DOHH2 (cell line): ENCODE results near the gene LYPD6B.

Experiments used
- H3F3A ChIP-seq: fragments of 200-600 bp; sonication (generic), shearing (Covaris generic); 2 replicates; pipeline ENCODE4 v1.6.0; 2016; ENCODE audit warnings: antibody characterized with exemption, mild to moderate bottlenecking; ENCODE audit not compliant: control insufficient read depth, insufficient read depth
- H3K27ac ChIP-seq: fragments of 200-600 bp; sonication (generic); 2 replicates; pipeline ENCODE4 v1.5.1; 2014; ENCODE audit warnings: low read depth, mild to moderate bottlenecking, low read length, moderate library complexity
- H3K27me3 ChIP-seq: fragments of 200-600 bp; sonication (generic); 2 replicates; pipeline ENCODE4 v1.6.1; 2014; ENCODE audit warnings: mild to moderate bottlenecking, low read length, mixed read lengths; ENCODE audit not compliant: control insufficient read depth
- H3K36me3 ChIP-seq: fragments of 200-600 bp; sonication (generic); 2 replicates; pipeline ENCODE4 v1.6.1; 2014; ENCODE audit warnings: mild to moderate bottlenecking, low read length, moderate library complexity, mixed read lengths; ENCODE audit not compliant: control insufficient read depth
- H3K4me1 ChIP-seq: fragments of 200-600 bp; sonication (generic); 2 replicates; pipeline ENCODE4 v1.6.1; 2014; ENCODE audit warnings: mild to moderate bottlenecking, low read length, mixed read lengths; ENCODE audit not compliant: control insufficient read depth
- H3K4me2 ChIP-seq: fragments of 200-600 bp; sonication (generic); 2 replicates; pipeline ENCODE4 v1.6.0; 2014; ENCODE audit warnings: mild to moderate bottlenecking, low read length, moderate library complexity
- H3K4me3 ChIP-seq: fragments of 200-600 bp; sonication (generic); 2 replicates; pipeline ENCODE4 v1.5.1; 2014; ENCODE audit warnings: mild to moderate bottlenecking, low read length, mixed read lengths
- H3K79me2 ChIP-seq: fragments of 200-600 bp; sonication (generic); 2 replicates; pipeline ENCODE4 v1.6.1; 2014; ENCODE audit warnings: mild to moderate bottlenecking, low read length, mixed read lengths; ENCODE audit not compliant: control insufficient read depth
- H3K9me2 ChIP-seq: fragments of 200-600 bp; sonication (generic); replicated peaks from 2 replicates; pipeline ENCODE4 v1.6.1; 2014; ENCODE audit warnings: mild to moderate bottlenecking, low read length, mixed read lengths; ENCODE audit not compliant: control insufficient read depth
- H3K9me3 ChIP-seq: fragments of 200-600 bp; sonication (generic); 2 replicates; pipeline ENCODE4 v1.6.1; 2014; ENCODE audit warnings: antibody characterized with exemption, low read length, mixed read lengths; ENCODE audit not compliant: control insufficient read depth, insufficient read depth
- H4K20me1 ChIP-seq: fragments of 200-600 bp; sonication (generic); 2 replicates; pipeline ENCODE4 v1.6.0; 2014; ENCODE audit warnings: low read depth, mild to moderate bottlenecking, antibody characterized with exemption, low read length, moderate library complexity; ENCODE audit not compliant: control insufficient read depth, insufficient read depth
- EZH2phosphoT487 ChIP-seq: fragments of 200-600 bp; sonication (generic); IDR thresholded peaks from 2 replicates; pipeline ENCODE4 v1.6.1; 2017; ENCODE audit warnings: borderline replicate concordance, mild to moderate bottlenecking, antibody characterized with exemption, low read length, moderate library complexity, mixed read lengths
- TF ChIP-seq, protein P1 (sequence below): fragments of 200-600 bp; sonication (generic); IDR thresholded peaks from one replicate; pipeline ENCODE4 v1.5.1; 2014; ENCODE audit warnings: antibody characterized with exemption, mild to moderate bottlenecking, low read depth, low read length; ENCODE audit not compliant: poor library complexity, severe bottlenecking

The LYPD6B gene

DNA sequence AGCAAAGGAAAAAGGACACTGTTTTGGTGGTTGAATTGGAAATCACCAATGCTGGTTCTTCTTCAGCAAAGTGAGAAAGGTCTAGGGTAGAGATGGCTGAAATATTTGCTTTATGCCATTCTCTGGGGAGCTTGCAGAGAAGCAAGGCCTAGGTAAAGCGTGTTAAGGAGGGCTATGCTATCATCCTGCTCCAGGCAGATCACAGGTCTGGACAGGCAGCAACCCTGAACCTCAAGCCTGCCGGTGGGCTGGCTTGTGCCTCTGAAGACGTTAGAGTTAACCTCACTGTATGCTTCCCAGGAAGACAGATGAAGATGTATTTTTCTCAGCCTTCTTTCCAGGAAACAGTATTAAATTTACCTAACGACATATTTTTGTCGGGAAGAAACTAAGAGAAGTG, 153.4 kb downstream of the LYPD6B start:
- peaks cover 22% of the 10 kb centered on the region for H3K4me1 ChIP-seq
- no peaks in the 10 kb centered on the region for H3K27me3 ChIP-seq
- TF ChIP-seq EZH2phosphoT487, result no peak
- TF ChIP-seq, protein P1, sequence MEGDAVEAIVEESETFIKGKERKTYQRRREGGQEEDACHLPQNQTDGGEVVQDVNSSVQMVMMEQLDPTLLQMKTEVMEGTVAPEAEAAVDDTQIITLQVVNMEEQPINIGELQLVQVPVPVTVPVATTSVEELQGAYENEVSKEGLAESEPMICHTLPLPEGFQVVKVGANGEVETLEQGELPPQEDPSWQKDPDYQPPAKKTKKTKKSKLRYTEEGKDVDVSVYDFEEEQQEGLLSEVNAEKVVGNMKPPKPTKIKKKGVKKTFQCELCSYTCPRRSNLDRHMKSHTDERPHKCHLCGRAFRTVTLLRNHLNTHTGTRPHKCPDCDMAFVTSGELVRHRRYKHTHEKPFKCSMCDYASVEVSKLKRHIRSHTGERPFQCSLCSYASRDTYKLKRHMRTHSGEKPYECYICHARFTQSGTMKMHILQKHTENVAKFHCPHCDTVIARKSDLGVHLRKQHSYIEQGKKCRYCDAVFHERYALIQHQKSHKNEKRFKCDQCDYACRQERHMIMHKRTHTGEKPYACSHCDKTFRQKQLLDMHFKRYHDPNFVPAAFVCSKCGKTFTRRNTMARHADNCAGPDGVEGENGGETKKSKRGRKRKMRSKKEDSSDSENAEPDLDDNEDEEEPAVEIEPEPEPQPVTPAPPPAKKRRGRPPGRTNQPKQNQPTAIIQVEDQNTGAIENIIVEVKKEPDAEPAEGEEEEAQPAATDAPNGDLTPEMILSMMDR, result no peak
- H3K9me2 ChIP-seq, result no peaks in the 10 kb centered on the region
- H3F3A ChIP-seq, result no peaks in the 10 kb centered on the region
- H4K20me1 ChIP-seq, result no peaks in the 10 kb centered on the region
- 0 out of 2 replicates have a peak, but pooled peaks cover 3% of the 10 kb centered on the region for H3K36me3 ChIP-seq
- H3K4me3 ChIP-seq, result no peak overlapping the region
- no peak overlapping the region for H3K4me2 ChIP-seq
- no peaks in the 10 kb centered on the region for H3K79me2 ChIP-seq
- H3K9me3 ChIP-seq, result no peaks in the 10 kb centered on the region
- H3K27ac ChIP-seq, result no peak overlapping the region

DNA sequence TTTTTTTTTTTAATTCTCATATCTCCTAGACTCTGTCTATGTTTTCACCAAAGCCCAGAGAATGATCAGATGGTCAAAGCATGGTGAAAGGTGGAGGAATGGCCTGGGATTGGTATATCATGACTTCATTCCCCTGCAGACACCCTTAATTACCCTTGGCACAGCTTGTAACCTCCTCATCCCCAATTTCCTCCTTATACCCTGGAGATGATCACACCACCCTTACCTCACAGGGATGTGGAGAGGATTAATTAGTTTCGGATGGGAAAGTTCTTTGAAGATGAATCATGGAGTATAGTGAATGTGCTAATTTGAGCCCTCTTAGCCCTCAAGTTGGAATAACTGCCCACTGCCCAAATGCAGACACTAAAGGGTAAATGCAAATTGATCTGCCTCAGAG, 153.9 kb downstream of the LYPD6B start:
- TF ChIP-seq, protein P1, result no peak
- no peak for TF ChIP-seq EZH2phosphoT487
- no peaks in the 10 kb centered on the region for H3K9me2 ChIP-seq

DNA sequence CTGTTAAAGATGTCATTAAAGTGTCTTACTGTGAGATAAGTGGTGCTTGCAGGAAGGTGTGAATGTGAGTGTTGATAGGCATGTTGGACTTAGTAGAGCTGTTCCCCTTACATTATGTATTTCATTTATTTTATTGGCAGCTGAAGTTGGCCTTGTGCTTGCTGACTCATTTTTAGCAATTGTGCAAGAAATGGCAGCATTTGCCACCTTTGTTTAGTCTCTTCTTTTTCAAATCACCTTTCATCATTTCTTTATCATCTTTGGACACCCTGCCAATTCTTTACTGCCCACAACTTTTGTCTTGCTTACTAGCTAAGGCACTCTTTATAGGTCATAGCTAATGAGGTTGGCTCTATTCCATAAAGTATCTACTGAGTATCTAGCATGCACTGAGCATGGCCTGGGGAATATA, 161.6 kb downstream of the LYPD6B start:
- Histone ChIP-seq H3K27me3 (no peaks in the 10 kb centered on the region), H3K9me2 (no peaks in the 10 kb centered on the region), H3K4me1 (peaks cover 7% of the 10 kb centered on the region), H4K20me1 (no peaks in the 10 kb centered on the region), H3K27ac (no peak overlapping the region), H3K79me2 (no peaks in the 10 kb centered on the region), H3K9me3 (no peaks in the 10 kb centered on the region), H3K4me3 (no peak overlapping the region), H3K36me3 (peaks cover 1% of the 10 kb centered on the region), H3F3A (no peaks in the 10 kb centered on the region), H3K4me2 (no peak overlapping the region)
- TF ChIP-seq EZH2phosphoT487, result no peak
- TF ChIP-seq, protein P1, result no peak

More for the DNA sequence above, 153.9 kb downstream of the LYPD6B start:
- H3K36me3 ChIP-seq, result 0 out of 2 replicates have a peak, but pooled peaks cover 3% of the 10 kb centered on the region
- no peak overlapping the region for H3K4me2 ChIP-seq
- H3K4me1 ChIP-seq, result peaks cover 17% of the 10 kb centered on the region
- H3K9me3 ChIP-seq, result no peaks in the 10 kb centered on the region
- no peaks in the 10 kb centered on the region for H3F3A ChIP-seq
- no peaks in the 10 kb centered on the region for H3K79me2 ChIP-seq
- no peaks in the 10 kb centered on the region for H3K27me3 ChIP-seq
- H4K20me1 ChIP-seq, result no peaks in the 10 kb centered on the region
- no peak overlapping the region for H3K4me3 ChIP-seq
- H3K27ac ChIP-seq, result no peak overlapping the region

DNA sequence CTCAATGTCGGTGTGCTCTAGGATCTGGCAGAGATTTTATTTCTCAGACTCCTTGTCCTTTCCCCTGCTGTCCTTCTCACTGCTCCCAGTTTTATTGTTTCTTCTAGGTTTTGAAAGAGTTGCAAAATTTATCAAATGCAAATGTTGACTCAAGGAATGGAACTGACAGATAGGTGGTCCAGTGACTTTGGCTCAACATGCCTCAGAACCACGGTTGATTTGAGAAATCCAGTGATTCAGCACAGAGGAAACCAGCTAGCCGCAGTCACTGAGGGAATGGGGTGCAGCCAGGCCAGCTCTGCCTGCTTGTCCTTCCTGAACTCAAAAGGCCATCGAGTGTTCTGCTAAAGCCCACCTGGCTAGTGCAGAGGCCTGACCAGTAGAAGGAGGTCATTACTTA, 166.2 kb downstream of the LYPD6B start:
- H3K79me2 ChIP-seq, result no peaks in the 10 kb centered on the region
- H3K27ac ChIP-seq, result no peak overlapping the region
- H3K4me3 ChIP-seq, result no peak overlapping the region
- TF ChIP-seq, protein P1, result no peak
- no peak for TF ChIP-seq EZH2phosphoT487
- no peaks in the 10 kb centered on the region for H4K20me1 ChIP-seq
- peaks cover 23% of the 10 kb centered on the region for H3K36me3 ChIP-seq
- no peaks in the 10 kb centered on the region for H3K27me3 ChIP-seq
- no peaks in the 10 kb centered on the region for H3F3A ChIP-seq
- H3K9me3 ChIP-seq, result no peaks in the 10 kb centered on the region
- H3K9me2 ChIP-seq, result no peaks in the 10 kb centered on the region
- no peak overlapping the region for H3K4me2 ChIP-seq
- H3K4me1 ChIP-seq, result no peaks in the 10 kb centered on the region
